GM23338 (cell line): ENCODE data around the gene ARHGEF37.

Experiments used
- EZH2 ChIP-seq: fragments of 200-600 bp; sonication (generic); IDR thresholded peaks from one replicate; pipeline ENCODE4 v1.8.0; 2017; ENCODE audit warnings: antibody characterized with exemption, mild to moderate bottlenecking, low read depth; ENCODE audit not compliant: unreplicated experiment
- EZH2phosphoT487 ChIP-seq: fragments of 200-600 bp; sonication (generic); IDR thresholded peaks from one replicate; pipeline ENCODE4 v1.8.1; 2018; ENCODE audit warnings: antibody characterized with exemption; ENCODE audit not compliant: unreplicated experiment
- JUNB ChIP-seq: IDR thresholded peaks from one replicate; pipeline ENCODE4 v1.6.1; 2016; ENCODE audit warnings: antibody characterized with exemption; ENCODE audit not compliant: unreplicated experiment
- POLR2AphosphoS5 ChIP-seq: IDR thresholded peaks from 2 replicates; pipeline ENCODE4 v1.6.1; 2016; ENCODE audit warnings: antibody characterized with exemption, low read depth
- STAT1 ChIP-seq: IDR thresholded peaks from one replicate; pipeline ENCODE4 v1.6.1; 2016; ENCODE audit warnings: antibody characterized with exemption; ENCODE audit not compliant: unreplicated experiment
- ZNF114 ChIP-seq: fragments of 250-450 bp; sonication (Bioruptor Pico); IDR thresholded peaks from 2 replicates; pipeline ENCODE4 v1.5.0; 2020; ENCODE audit warnings: mild to moderate bottlenecking, moderate library complexity
- ZNF331 ChIP-seq: fragments of 250-450 bp; sonication (Bioruptor Pico); IDR thresholded peaks from 2 replicates; pipeline ENCODE4 v1.5.0; 2020; ENCODE audit warnings: low read depth, mild to moderate bottlenecking, moderate library complexity
- TF ChIP-seq, protein P1 (sequence below), 2 experiments: fragments of 200-600 bp in 1 of 2; sonication (generic) in 1 of 2; conservative IDR thresholded peaks; 2 replicates each; pipeline versions ENCODE4 v1.5.1 to v1.6.1; 2016 to 2017; ENCODE audit warnings: antibody characterized with exemption in 2 of 2, low read depth in 2 of 2, mild to moderate bottlenecking in 2 of 2, moderate library complexity in 1 of 2
- TF ChIP-seq, protein P2 (sequence below): IDR thresholded peaks from one replicate; pipeline ENCODE4 v1.6.1; 2018; ENCODE audit warnings: antibody characterized with exemption; ENCODE audit not compliant: unreplicated experiment
- TF ChIP-seq, protein P3 (sequence below): IDR thresholded peaks from 2 replicates; pipeline ENCODE4 v1.6.1; 2016; ENCODE audit warnings: antibody characterized with exemption

DNA sequence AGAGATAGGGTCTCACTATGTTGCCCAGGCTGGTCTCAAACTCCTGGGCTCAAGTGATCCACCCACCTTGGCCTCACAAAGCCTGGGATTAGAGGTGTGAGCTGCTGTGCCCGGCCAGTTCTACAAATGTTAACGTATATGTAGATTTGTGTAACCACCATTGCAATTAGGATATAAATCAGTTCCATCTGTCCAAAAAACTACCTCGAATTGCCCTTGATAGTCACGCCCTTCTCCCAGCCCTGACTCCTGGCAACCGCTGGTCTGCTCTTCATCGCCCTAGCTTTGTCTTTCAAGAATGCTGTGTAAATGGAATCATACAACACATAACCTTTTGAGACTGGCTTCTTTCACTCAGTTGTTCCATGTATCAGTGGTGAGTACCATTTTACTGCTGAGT is 102.7 kb downstream of the ARHGEF37 start:
- TF ChIP-seq EZH2 (no peak), JUNB (no peak), POLR2AphosphoS5 (no peak), EZH2phosphoT487 (no peak), ZNF114 (no peak), ZNF331 (no peak), STAT1 (no peak)
- TF ChIP-seq, protein P1, sequence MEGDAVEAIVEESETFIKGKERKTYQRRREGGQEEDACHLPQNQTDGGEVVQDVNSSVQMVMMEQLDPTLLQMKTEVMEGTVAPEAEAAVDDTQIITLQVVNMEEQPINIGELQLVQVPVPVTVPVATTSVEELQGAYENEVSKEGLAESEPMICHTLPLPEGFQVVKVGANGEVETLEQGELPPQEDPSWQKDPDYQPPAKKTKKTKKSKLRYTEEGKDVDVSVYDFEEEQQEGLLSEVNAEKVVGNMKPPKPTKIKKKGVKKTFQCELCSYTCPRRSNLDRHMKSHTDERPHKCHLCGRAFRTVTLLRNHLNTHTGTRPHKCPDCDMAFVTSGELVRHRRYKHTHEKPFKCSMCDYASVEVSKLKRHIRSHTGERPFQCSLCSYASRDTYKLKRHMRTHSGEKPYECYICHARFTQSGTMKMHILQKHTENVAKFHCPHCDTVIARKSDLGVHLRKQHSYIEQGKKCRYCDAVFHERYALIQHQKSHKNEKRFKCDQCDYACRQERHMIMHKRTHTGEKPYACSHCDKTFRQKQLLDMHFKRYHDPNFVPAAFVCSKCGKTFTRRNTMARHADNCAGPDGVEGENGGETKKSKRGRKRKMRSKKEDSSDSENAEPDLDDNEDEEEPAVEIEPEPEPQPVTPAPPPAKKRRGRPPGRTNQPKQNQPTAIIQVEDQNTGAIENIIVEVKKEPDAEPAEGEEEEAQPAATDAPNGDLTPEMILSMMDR (conservative IDR thresholded peaks at IDR 0.05; ENCODE audit: low read depth in 2 of 2): no peak
- TF ChIP-seq, protein P2, sequence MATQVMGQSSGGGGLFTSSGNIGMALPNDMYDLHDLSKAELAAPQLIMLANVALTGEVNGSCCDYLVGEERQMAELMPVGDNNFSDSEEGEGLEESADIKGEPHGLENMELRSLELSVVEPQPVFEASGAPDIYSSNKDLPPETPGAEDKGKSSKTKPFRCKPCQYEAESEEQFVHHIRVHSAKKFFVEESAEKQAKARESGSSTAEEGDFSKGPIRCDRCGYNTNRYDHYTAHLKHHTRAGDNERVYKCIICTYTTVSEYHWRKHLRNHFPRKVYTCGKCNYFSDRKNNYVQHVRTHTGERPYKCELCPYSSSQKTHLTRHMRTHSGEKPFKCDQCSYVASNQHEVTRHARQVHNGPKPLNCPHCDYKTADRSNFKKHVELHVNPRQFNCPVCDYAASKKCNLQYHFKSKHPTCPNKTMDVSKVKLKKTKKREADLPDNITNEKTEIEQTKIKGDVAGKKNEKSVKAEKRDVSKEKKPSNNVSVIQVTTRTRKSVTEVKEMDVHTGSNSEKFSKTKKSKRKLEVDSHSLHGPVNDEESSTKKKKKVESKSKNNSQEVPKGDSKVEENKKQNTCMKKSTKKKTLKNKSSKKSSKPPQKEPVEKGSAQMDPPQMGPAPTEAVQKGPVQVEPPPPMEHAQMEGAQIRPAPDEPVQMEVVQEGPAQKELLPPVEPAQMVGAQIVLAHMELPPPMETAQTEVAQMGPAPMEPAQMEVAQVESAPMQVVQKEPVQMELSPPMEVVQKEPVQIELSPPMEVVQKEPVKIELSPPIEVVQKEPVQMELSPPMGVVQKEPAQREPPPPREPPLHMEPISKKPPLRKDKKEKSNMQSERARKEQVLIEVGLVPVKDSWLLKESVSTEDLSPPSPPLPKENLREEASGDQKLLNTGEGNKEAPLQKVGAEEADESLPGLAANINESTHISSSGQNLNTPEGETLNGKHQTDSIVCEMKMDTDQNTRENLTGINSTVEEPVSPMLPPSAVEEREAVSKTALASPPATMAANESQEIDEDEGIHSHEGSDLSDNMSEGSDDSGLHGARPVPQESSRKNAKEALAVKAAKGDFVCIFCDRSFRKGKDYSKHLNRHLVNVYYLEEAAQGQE: no peak
- TF ChIP-seq, protein P3, sequence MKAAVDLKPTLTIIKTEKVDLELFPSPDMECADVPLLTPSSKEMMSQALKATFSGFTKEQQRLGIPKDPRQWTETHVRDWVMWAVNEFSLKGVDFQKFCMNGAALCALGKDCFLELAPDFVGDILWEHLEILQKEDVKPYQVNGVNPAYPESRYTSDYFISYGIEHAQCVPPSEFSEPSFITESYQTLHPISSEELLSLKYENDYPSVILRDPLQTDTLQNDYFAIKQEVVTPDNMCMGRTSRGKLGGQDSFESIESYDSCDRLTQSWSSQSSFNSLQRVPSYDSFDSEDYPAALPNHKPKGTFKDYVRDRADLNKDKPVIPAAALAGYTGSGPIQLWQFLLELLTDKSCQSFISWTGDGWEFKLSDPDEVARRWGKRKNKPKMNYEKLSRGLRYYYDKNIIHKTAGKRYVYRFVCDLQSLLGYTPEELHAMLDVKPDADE: no peak
